GM20000 (cell line): ENCODE results near the gene ATOX1.

Source experiments
- DNase-seq: peaks from one replicate; pipeline ENCODE4 v3.0.0; 2012; ENCODE audit warnings: low spot score
- TF ChIP-seq, protein P1 (sequence below): IDR thresholded peaks from 2 replicates; pipeline ENCODE4 v1.5.1; 2012; ENCODE audit warnings: mild to moderate bottlenecking, control low read depth; ENCODE audit errors: extremely low read depth, missing control alignments

ATOX1 gene

GRCh38 chr5:151719228-151720000 lies 39.0 kb downstream of the ATOX1 start:
- DNase-seq = no peak
- TF ChIP-seq, protein P1, sequence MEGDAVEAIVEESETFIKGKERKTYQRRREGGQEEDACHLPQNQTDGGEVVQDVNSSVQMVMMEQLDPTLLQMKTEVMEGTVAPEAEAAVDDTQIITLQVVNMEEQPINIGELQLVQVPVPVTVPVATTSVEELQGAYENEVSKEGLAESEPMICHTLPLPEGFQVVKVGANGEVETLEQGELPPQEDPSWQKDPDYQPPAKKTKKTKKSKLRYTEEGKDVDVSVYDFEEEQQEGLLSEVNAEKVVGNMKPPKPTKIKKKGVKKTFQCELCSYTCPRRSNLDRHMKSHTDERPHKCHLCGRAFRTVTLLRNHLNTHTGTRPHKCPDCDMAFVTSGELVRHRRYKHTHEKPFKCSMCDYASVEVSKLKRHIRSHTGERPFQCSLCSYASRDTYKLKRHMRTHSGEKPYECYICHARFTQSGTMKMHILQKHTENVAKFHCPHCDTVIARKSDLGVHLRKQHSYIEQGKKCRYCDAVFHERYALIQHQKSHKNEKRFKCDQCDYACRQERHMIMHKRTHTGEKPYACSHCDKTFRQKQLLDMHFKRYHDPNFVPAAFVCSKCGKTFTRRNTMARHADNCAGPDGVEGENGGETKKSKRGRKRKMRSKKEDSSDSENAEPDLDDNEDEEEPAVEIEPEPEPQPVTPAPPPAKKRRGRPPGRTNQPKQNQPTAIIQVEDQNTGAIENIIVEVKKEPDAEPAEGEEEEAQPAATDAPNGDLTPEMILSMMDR = peak; percentile 54

- DNase-seq = no peak
- TF ChIP-seq, protein P1 = no peak
Observed at GRCh38 chr5:151718646-151719045, 39.8 kb downstream of the ATOX1 start.

DNA sequence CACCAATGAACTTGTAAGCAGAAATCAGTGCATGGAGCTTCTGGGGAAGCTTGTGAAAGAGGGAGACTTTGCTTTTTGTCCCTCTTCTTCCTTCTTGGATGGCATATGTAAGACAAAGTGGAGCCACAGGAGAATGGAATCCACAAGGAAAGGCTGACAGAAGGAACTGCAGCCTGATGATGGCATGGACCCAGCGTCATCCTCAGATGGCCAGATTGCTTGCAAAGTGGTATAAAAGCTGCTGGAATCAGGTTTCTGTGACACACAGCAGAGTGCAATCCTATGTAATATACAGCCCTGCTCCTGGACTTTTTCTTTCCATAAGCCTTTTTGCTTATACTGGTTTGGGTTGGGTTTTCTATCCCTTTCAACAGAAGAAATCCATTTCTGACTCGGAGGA lies 40.3 kb downstream of the ATOX1 start:
- TF ChIP-seq, protein P1 = no peak

GRCh38 chr5:151717416-151717815 lies 41.0 kb downstream of the ATOX1 start:
- DNase-seq = no peak
- TF ChIP-seq, protein P1 = no peak

More for the DNA sequence above, 40.3 kb downstream of the ATOX1 start:
- DNase-seq = no peak

DNA sequence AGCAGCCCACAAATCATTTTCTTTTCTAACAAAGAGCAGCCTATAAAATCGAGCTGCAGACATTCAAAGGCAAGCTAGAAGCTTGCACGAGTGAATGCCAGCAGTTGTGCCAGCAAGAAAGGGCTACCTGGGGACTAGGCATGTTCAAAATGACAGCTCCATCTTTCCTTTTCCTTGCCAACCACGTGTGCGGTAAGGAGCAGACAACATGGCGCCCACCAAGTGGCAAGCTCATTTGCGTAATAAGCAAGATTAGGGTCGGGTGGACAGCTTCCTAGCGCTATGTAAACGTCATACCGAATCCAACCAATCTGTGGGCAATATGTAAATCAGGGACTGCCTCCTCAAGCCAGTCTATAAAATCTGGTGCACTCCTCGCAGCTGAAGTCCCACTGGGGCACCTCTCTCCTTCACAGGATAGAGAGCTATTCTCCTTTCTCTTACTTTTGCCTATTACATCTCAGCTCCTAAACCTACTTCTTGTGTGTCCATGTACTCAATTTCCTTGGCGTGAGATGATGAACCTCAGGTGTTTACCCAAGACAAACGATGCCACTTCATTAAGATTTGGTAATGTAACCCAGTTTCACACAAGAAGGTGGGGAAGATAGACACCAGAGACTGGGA lies 49.2 kb downstream of the ATOX1 start:
- DNase-seq = no peak
- TF ChIP-seq, protein P1 = no peak

DNA sequence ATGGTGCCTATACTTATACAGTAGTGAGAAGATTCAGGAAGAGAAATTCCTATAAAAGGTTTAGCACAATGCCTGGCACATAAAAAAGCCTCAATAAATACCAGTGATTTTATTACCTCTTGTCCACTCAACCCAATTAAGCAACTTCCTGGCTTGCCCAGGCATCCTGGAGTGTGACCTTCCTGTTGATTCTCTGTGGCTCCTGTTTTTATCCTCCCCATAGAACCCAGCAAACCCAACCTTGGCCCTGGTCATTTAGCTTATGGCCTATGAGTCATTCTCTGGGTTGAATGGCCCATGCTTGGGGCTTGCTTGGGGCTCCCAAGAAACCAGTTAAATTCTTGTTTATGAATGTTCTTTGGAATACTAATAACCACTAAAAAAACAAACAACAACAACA lies 50.3 kb downstream of the ATOX1 start:
- TF ChIP-seq, protein P1 = no peak
- no peak for DNase-seq

DNA sequence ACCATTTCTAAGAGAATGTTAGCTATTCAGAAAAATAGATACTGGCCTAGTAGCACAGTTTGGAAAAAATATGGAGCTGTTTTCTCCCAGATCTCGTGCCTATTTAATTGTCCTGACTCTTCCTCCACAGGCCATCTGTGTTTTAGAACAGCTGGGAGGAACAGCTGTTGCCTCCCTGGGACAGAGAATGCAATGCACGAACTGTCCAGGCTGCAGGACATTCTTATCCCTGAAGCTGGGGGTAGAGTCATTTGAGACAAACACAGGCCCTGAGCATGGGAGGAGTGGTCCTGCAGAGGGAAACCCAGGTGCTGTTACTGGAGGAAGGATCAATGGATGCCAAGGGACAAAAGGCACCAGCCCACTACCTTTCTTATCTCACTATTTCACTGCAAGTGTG lies 50.9 kb downstream of the ATOX1 start:
- TF ChIP-seq, protein P1 = no peak
- DNase-seq = no peak
